Measurements from ENCODE around the gene NTM.

The NTM gene

DNA sequence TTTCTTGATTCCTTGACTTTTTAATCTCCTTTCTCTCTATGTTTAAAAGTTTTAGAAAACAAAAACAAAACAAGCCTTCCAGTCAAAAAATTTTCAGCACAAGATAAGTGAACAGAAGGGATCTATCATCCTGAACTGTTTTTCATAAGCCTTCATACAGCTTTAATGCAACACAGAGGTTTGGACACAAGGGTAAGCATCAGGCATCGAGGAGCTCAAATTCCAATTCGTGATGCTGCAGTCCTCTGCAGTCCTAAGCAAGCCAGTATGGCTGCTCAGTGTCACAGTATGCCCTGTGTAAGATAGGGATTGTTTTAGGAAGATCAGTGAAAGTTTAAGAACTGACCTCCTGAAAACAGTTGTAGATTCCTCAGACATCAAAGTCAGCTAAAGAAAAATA lies 740.9 kb downstream of the NTM start:
- Histone ChIP-seq H3K4me3 (ENCODE audit: low read depth in 1 of 2, low read length in 2 of 2) (no peak overlapping the region), H3K27me3 (ENCODE audit: control insufficient read depth in 1 of 2, insufficient read depth in 2 of 2, low read length in 2 of 2) (no peaks in the 10 kb centered on the region), H3K9me3 (ENCODE audit: low read length) (no peaks in the 10 kb centered on the region), H3K36me3 (ENCODE audit: insufficient read depth, low read length) (no peaks in the 10 kb centered on the region), H3K27ac (ENCODE audit: low read depth, low read length) (peak overlapping the region; percentile 19), H3K4me1 (ENCODE audit: insufficient read depth, low read length) (no peaks in the 10 kb centered on the region), H3K9ac (ENCODE audit: low read length) (no peak overlapping the region)

GRCh38 chr11:132111838-132112237 lies 741.4 kb downstream of the NTM start:
- no peak overlapping the region for H3K4me3 ChIP-seq (ENCODE audit: low read depth in 1 of 2, low read length in 2 of 2)
- no peaks in the 10 kb centered on the region for H3K36me3 ChIP-seq (ENCODE audit: insufficient read depth, low read length)
- no peak overlapping the region for H3K27ac ChIP-seq (ENCODE audit: low read depth, low read length)
- no peaks in the 10 kb centered on the region for H3K9me3 ChIP-seq (ENCODE audit: low read length)
- H3K9ac ChIP-seq (ENCODE audit: low read length): no peak overlapping the region
- H3K4me1 ChIP-seq (ENCODE audit: insufficient read depth, low read length): no peaks in the 10 kb centered on the region
- no peaks in the 10 kb centered on the region for H3K27me3 ChIP-seq (ENCODE audit: control insufficient read depth in 1 of 2, insufficient read depth in 2 of 2, low read length in 2 of 2)

DNA sequence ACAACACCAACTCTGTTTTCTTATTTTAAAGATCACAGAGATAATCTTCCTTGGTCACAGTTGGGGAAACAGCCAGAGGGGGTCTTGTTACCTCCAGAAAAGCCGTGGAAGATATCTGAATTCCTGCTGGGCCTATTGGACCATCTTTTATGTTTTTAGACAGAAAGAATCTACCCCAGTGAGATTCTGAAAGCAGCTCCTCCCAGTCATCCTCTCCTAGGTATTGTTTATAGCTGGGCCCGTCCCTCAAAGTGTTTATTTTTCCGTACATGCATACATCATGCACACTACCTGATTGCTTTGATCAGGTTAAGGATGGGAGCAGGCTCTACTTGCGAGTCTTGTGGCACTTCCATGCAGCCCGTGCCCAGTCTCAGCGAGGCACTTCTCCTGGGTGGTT lies 742.4 kb downstream of the NTM start:
- no peak overlapping the region for H3K27ac ChIP-seq (ENCODE audit: low read depth, low read length)
- H3K27me3 ChIP-seq (ENCODE audit: control insufficient read depth in 1 of 2, insufficient read depth in 2 of 2, low read length in 2 of 2): no peaks in the 10 kb centered on the region
- H3K36me3 ChIP-seq (ENCODE audit: insufficient read depth, low read length): no peaks in the 10 kb centered on the region
- H3K4me3 ChIP-seq (ENCODE audit: low read depth in 1 of 2, low read length in 2 of 2): no peak overlapping the region
- no peak overlapping the region for H3K9ac ChIP-seq (ENCODE audit: low read length)
- H3K4me1 ChIP-seq (ENCODE audit: insufficient read depth, low read length): no peaks in the 10 kb centered on the region
- no peaks in the 10 kb centered on the region for H3K9me3 ChIP-seq (ENCODE audit: low read length)

GRCh38 chr11:132114185-132114584 lies 743.8 kb downstream of the NTM start:
- Histone ChIP-seq H3K9ac (ENCODE audit: low read length) (no peak overlapping the region), H3K4me1 (ENCODE audit: insufficient read depth, low read length) (no peaks in the 10 kb centered on the region), H3K27ac (ENCODE audit: low read depth, low read length) (no peak overlapping the region), H3K4me3 (ENCODE audit: low read depth in 1 of 2, low read length in 2 of 2) (no peak overlapping the region), H3K9me3 (ENCODE audit: low read length) (no peaks in the 10 kb centered on the region), H3K27me3 (ENCODE audit: control insufficient read depth in 1 of 2, insufficient read depth in 2 of 2, low read length in 2 of 2) (no peaks in the 10 kb centered on the region), H3K36me3 (ENCODE audit: insufficient read depth, low read length) (no peaks in the 10 kb centered on the region)

DNA sequence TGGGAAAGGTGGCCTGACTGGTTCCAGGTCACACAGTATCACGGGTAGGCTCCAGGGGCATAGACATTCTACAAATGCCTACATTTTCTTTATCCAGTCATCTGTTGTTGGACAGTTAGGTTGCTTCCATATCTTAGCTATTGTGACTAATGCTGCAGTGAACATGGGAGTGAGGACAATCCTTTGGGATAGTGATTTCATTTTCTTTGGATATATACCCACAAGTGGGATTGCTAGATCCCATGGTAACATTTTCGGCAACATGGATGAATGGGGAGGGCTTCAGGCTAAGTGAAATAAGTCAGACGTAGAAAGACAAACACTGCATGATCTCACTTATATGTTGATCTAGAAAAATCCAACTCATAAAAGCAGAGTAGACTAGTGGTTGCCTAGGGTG lies 744.3 kb downstream of the NTM start:
- Histone ChIP-seq H3K4me3 (ENCODE audit: low read depth in 1 of 2, low read length in 2 of 2) (no peak overlapping the region), H3K9ac (ENCODE audit: low read length) (no peak overlapping the region), H3K9me3 (ENCODE audit: low read length) (no peaks in the 10 kb centered on the region), H3K27ac (ENCODE audit: low read depth, low read length) (no peak overlapping the region), H3K4me1 (ENCODE audit: insufficient read depth, low read length) (no peaks in the 10 kb centered on the region), H3K36me3 (ENCODE audit: insufficient read depth, low read length) (no peaks in the 10 kb centered on the region), H3K27me3 (ENCODE audit: control insufficient read depth in 1 of 2, insufficient read depth in 2 of 2, low read length in 2 of 2) (no peaks in the 10 kb centered on the region)

DNA sequence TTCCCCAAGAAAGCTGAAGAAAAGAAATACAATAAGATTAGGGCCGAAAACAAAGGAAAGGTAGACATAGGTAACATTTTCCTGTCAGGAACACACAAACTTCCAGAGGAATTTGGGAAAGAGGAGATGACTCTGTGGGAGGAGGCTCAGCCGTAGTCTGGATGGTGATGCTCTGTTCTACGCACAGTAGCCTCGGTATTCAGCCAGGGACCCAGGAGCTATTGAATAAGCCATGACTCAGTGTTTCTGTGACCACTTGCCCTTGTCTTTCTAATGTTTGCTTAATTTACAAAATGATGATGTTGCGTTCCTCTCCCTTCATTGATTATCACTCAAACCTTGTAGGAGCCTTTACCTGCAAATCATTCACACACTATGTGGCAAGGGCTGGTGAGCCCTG lies 745.0 kb downstream of the NTM start:
- H3K27me3 ChIP-seq (ENCODE audit: control insufficient read depth in 1 of 2, insufficient read depth in 2 of 2, low read length in 2 of 2): no peaks in the 10 kb centered on the region
- H3K27ac ChIP-seq (ENCODE audit: low read depth, low read length): no peak overlapping the region
- no peak overlapping the region for H3K4me3 ChIP-seq (ENCODE audit: low read depth in 1 of 2, low read length in 2 of 2)
- no peaks in the 10 kb centered on the region for H3K4me1 ChIP-seq (ENCODE audit: insufficient read depth, low read length)
- no peaks in the 10 kb centered on the region for H3K36me3 ChIP-seq (ENCODE audit: insufficient read depth, low read length)
- no peak overlapping the region for H3K9ac ChIP-seq (ENCODE audit: low read length)
- H3K9me3 ChIP-seq (ENCODE audit: low read length): no peaks in the 10 kb centered on the region

DNA sequence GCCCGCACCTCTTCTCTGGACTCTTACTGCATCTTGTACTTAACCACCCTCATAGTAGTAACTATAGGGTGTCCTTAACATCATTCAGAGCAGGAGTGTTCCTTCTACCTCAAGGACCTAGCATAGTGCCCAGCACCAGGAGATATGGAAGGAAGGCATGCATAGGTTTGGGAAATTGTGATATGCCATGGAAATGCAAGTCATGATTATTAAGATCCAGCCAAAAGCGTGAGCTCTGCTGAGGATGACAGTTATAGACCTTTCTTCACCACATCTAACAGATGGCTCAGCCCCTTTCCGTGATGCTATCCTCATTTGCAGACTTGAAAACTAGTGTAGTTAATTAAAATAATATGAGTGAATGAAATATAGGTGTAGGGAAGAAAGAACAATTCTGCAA lies 746.1 kb downstream of the NTM start:
- Histone ChIP-seq H3K4me1 (ENCODE audit: insufficient read depth, low read length) (no peaks in the 10 kb centered on the region), H3K27me3 (ENCODE audit: control insufficient read depth in 1 of 2, insufficient read depth in 2 of 2, low read length in 2 of 2) (no peaks in the 10 kb centered on the region)

GRCh38 chr11:132118661-132119060 lies 748.2 kb downstream of the NTM start:
- Histone ChIP-seq H3K4me3 (ENCODE audit: low read depth in 1 of 2, low read length in 2 of 2) (no peak overlapping the region), H3K9ac (ENCODE audit: low read length) (no peak overlapping the region), H3K27ac (ENCODE audit: low read depth, low read length) (no peak overlapping the region), H3K36me3 (ENCODE audit: insufficient read depth, low read length) (no peaks in the 10 kb centered on the region), H3K27me3 (ENCODE audit: control insufficient read depth in 1 of 2, insufficient read depth in 2 of 2, low read length in 2 of 2) (no peaks in the 10 kb centered on the region), H3K9me3 (ENCODE audit: low read length) (no peaks in the 10 kb centered on the region), H3K4me1 (ENCODE audit: insufficient read depth, low read length) (no peaks in the 10 kb centered on the region)

More for the DNA sequence above, 746.1 kb downstream of the NTM start:
- no peaks in the 10 kb centered on the region for H3K36me3 ChIP-seq (ENCODE audit: insufficient read depth, low read length)
- no peak overlapping the region for H3K4me3 ChIP-seq (ENCODE audit: low read depth in 1 of 2, low read length in 2 of 2)
- H3K9ac ChIP-seq (ENCODE audit: low read length): no peak overlapping the region
- H3K9me3 ChIP-seq (ENCODE audit: low read length): no peaks in the 10 kb centered on the region
- no peak overlapping the region for H3K27ac ChIP-seq (ENCODE audit: low read depth, low read length)

- H3K9me3 ChIP-seq (ENCODE audit: low read length): no peaks in the 10 kb centered on the region
- H3K27me3 ChIP-seq (ENCODE audit: control insufficient read depth in 1 of 2, insufficient read depth in 2 of 2, low read length in 2 of 2): no peaks in the 10 kb centered on the region
- no peak overlapping the region for H3K27ac ChIP-seq (ENCODE audit: low read depth, low read length)
These were observed 749.2 kb downstream of the NTM start for GRCh38 chr11:132119573-132119972.

DNA sequence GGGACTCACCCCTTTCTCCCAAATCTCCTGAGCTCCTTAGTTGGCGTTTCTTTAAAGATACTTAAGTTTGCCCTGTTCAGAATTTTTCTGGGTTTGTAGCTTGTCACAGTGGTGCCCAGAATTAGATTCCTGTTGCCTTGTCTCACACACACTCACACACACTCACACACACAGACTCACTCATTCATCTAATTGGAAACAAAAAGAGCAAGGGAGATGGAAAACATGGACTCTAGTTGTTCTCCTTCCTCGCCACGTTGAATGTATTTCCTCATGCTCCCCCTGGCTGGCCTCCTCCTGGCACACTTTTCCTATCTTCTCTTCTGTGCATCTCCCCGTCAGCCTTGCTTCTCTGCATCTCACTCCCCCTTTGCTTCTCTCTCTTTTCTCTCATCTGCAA lies 752.3 kb downstream of the NTM start:
- H3K9me3 ChIP-seq (ENCODE audit: low read length): no peaks in the 10 kb centered on the region
- H3K9ac ChIP-seq (ENCODE audit: low read length): no peak overlapping the region
- peaks cover 20% of the 10 kb centered on the region for H3K4me1 ChIP-seq (ENCODE audit: insufficient read depth, low read length)
- no peaks in the 10 kb centered on the region for H3K36me3 ChIP-seq (ENCODE audit: insufficient read depth, low read length)
- H3K4me3 ChIP-seq (ENCODE audit: low read depth in 1 of 2, low read length in 2 of 2): no peak overlapping the region
- no peak overlapping the region for H3K27ac ChIP-seq (ENCODE audit: low read depth, low read length)
- H3K27me3 ChIP-seq (ENCODE audit: control insufficient read depth in 1 of 2, insufficient read depth in 2 of 2, low read length in 2 of 2): no peaks in the 10 kb centered on the region

More at GRCh38 chr11:132119573-132119972, 749.2 kb downstream of the NTM start:
- no peak overlapping the region for H3K9ac ChIP-seq (ENCODE audit: low read length)
- H3K36me3 ChIP-seq (ENCODE audit: insufficient read depth, low read length): no peaks in the 10 kb centered on the region
- no peaks in the 10 kb centered on the region for H3K4me1 ChIP-seq (ENCODE audit: insufficient read depth, low read length)
- no peak overlapping the region for H3K4me3 ChIP-seq (ENCODE audit: low read depth in 1 of 2, low read length in 2 of 2)

DNA sequence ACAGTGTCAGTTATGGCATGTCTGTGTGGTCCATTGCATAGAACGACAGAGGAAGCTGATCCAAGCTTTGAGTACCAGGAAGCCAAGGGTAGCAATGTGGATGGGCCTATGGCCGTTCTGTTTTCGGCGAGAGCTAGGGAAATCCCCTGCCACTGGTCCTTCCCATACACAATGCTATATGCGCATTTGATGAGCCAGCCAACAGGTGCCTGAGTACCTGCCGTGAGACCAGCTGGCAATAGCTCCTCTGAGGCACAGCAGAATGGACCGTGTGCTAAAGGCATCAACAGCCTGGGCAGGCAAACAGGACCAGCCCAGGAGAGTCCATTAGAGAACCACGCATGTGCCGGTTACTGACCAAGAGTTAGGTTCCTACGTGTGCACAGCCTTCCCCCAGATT lies 753.0 kb downstream of the NTM start:
- H3K27me3 ChIP-seq (ENCODE audit: control insufficient read depth in 1 of 2, insufficient read depth in 2 of 2, low read length in 2 of 2): no peaks in the 10 kb centered on the region
- no peak overlapping the region for H3K27ac ChIP-seq (ENCODE audit: low read depth, low read length)
- H3K4me3 ChIP-seq (ENCODE audit: low read depth in 1 of 2, low read length in 2 of 2): no peak overlapping the region
- H3K9ac ChIP-seq (ENCODE audit: low read length): no peak overlapping the region
- peaks cover 20% of the 10 kb centered on the region for H3K4me1 ChIP-seq (ENCODE audit: insufficient read depth, low read length)
- H3K36me3 ChIP-seq (ENCODE audit: insufficient read depth, low read length): no peaks in the 10 kb centered on the region
- no peaks in the 10 kb centered on the region for H3K9me3 ChIP-seq (ENCODE audit: low read length)

GRCh38 chr11:132123854-132124835 lies 753.7 kb downstream of the NTM start:
- Histone ChIP-seq H3K27ac (ENCODE audit: low read depth, low read length) (no peak overlapping the region), H3K9ac (ENCODE audit: low read length) (no peak overlapping the region), H3K9me3 (ENCODE audit: low read length) (no peaks in the 10 kb centered on the region), H3K36me3 (ENCODE audit: insufficient read depth, low read length) (no peaks in the 10 kb centered on the region), H3K4me3 (ENCODE audit: low read depth in 1 of 2, low read length in 2 of 2) (no peak overlapping the region), H3K4me1 (ENCODE audit: insufficient read depth, low read length) (peaks cover 20% of the 10 kb centered on the region), H3K27me3 (ENCODE audit: control insufficient read depth in 1 of 2, insufficient read depth in 2 of 2, low read length in 2 of 2) (no peaks in the 10 kb centered on the region)
